22Rv1 (cell line): ENCODE measurements around the gene FATE1.

Source experiments
- H3K27ac ChIP-seq: fragments of 450-650 bp; 2 replicates; pipeline ENCODE4 v1.5.1; 2017
- ZFX ChIP-seq: fragments of 450-650 bp; IDR thresholded peaks from 2 replicates; pipeline ENCODE4 v1.6.1; 2017; ENCODE audit warnings: antibody characterized with exemption, borderline replicate concordance
- TF ChIP-seq, protein P1 (sequence below): fragments of 450-650 bp; IDR thresholded peaks from 2 replicates; pipeline ENCODE4 v1.5.1; 2017; ENCODE audit warnings: mild to moderate bottlenecking

The FATE1 gene

GRCh38 chrX:151699746-151700145, 16.1 kb upstream of the FATE1 start:
- TF ChIP-seq, protein P1, sequence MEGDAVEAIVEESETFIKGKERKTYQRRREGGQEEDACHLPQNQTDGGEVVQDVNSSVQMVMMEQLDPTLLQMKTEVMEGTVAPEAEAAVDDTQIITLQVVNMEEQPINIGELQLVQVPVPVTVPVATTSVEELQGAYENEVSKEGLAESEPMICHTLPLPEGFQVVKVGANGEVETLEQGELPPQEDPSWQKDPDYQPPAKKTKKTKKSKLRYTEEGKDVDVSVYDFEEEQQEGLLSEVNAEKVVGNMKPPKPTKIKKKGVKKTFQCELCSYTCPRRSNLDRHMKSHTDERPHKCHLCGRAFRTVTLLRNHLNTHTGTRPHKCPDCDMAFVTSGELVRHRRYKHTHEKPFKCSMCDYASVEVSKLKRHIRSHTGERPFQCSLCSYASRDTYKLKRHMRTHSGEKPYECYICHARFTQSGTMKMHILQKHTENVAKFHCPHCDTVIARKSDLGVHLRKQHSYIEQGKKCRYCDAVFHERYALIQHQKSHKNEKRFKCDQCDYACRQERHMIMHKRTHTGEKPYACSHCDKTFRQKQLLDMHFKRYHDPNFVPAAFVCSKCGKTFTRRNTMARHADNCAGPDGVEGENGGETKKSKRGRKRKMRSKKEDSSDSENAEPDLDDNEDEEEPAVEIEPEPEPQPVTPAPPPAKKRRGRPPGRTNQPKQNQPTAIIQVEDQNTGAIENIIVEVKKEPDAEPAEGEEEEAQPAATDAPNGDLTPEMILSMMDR = no peak
- TF ChIP-seq ZFX = no peak
- no peak overlapping the region for H3K27ac ChIP-seq

- TF ChIP-seq, protein P1 = no peak
- no peak overlapping the region for H3K27ac ChIP-seq
These were observed 15.3 kb upstream of the FATE1 start for GRCh38 chrX:151700581-151700980.

- TF ChIP-seq, protein P1 = no peak
- no peak for TF ChIP-seq ZFX
These were observed 14.8 kb upstream of the FATE1 start for GRCh38 chrX:151701071-151701470.

GRCh38 chrX:151701531-151701930, 14.3 kb upstream of the FATE1 start:
- H3K27ac ChIP-seq = no peak overlapping the region
- TF ChIP-seq, protein P1 = no peak
- TF ChIP-seq ZFX = no peak

More at GRCh38 chrX:151701071-151701470, 14.8 kb upstream of the FATE1 start:
- no peak overlapping the region for H3K27ac ChIP-seq

DNA sequence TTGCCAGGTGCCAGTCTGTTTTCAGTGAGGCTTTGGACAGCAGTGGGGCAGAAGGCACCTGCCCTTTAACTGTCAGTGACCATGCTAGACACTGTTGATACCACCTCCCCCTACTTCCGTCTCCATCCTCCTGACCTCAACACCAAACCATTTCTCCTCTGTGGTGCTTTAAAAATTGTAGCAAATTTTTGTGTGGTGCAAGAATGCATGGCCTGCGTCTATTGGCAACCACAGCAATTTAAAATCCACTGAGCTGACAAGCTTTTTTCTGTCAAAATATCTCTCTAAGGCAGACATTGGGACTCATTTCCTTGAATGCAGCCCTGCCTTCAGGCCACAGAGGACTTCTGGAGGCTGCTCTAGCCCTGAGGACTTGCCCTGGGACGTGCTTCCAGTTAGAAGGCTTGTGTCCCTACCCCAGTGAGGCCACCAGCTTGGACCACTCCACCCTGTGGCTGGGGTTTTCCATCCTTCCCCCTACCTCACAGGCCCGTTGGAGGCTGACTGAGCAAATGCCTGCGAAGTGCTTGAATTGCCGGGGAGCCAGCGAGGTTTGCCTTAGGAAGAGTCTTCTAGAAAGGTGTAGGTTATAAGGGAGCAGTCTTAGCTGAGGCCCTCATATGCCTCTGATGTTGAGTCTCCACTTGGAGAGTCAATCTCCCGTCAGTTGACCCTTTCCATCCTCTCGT, 13.7 kb upstream of the FATE1 start:
- TF ChIP-seq ZFX = no peak
- TF ChIP-seq, protein P1 = no peak
- no peak overlapping the region for H3K27ac ChIP-seq

DNA sequence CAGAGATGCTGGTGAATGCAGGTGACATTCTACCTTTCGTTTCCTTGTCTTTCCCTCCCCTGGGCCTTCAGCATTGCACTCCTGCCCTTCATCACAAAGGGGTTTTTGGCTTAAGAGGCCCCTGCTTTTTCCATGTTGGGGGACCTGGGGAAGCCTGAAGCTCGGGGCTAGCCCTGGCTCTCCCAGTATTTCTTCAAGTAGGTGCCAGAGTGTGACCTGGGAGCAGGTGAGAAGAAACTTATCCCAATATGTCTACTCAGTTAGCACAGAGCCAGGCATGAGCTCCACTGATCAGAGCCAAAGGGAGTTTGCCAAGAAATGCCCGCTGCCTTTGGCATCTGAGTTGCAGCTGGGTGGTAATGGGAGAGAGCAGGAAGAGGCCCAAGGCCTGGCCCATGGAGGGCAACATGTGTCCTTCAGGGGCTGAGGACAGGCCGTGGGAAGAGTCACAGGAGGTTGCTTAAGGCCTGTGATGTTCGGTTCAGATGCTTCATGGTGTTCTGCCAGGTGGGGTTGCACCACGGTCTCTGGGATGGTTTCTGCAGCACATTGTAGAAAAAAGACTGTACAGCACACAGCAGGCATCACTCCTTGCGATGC, 13.0 kb upstream of the FATE1 start:
- TF ChIP-seq, protein P1 = no peak
- no peak for TF ChIP-seq ZFX
- H3K27ac ChIP-seq = no peak overlapping the region

DNA sequence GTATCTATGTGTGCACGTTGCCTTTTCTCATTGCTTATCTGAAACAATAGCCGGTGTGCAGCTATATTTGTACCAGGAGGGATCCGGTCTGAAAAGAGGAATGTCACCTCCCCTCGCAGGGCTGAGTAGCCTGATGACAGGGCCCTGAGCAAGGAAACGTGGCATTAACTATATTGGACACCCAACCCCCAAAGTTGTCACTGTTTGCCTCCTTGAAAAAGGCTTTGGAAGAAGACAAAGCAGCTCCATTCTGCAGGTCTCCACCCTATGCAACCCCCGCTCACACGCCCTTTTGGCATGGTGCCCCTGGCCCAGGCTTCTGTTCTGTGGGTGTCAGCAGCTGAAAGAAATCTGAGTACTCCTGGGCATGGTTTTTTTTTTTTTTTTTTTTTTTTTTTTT, 12.3 kb upstream of the FATE1 start:
- H3K27ac ChIP-seq = no peak overlapping the region
- TF ChIP-seq ZFX = no peak
- TF ChIP-seq, protein P1 = no peak
